Measurements from ENCODE around the gene DCUN1D3.
"Not testable (repeated sequence)": the region's sequence is repeated elsewhere in the genome, so short reads cannot be mapped to it uniquely, and the experiment has no call there.

DCUN1D3 gene, protein sequence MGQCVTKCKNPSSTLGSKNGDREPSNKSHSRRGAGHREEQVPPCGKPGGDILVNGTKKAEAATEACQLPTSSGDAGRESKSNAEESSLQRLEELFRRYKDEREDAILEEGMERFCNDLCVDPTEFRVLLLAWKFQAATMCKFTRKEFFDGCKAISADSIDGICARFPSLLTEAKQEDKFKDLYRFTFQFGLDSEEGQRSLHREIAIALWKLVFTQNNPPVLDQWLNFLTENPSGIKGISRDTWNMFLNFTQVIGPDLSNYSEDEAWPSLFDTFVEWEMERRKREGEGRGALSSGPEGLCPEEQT

DNA sequence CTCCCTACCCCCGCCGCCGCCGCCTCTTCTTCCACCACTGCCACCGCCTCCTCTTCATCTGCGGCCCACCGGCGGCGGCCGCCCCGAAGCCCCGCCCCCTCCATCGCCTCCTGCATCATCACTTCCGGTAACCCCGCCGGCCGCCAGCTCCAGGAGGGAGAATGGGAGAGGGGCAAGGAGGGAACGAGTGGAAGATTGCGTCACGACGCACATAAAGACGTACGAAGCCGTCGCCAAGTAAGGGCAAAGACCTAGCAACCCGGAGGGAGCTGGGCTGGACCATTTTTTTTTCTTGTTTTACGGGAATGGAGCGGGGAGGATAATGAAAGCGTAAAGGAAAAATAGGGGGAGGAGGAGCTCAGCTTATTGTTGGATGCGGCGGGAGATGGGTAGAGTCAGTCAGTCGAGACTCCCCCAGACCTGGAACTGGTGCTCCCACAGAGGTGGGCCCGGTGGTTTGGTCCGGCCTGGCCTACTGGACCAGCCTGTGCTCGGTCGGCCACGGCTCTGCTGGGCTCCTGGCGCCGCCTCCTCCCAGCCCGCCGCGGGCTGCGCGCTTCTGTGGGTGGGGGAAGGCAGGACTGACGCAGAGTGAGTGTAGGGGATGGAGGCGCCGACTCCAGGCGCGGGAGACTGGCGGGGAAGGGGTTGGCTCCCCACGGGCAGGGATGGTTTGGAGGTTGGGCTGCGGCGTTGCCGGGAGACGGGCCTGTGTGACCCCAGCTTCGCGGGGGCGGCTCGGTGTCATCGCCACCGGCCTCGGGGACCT is at the start of gene DCUN1D3, which contains the start of gene LYRM1:
TSS of gene DCUN1D3 (minus strand) at position 60 of the 769 bp plus-strand sequence. CDS start 37,820 bp downstream, outside the sequence.
TSS of gene LYRM1 (plus strand) at position 473 of the 769 bp plus-strand sequence. CDS start 14,785 bp downstream, outside the sequence.
- DNase-seq (ENCODE audit: extremely low spot score, insufficient read length, low read depth) (peak; percentile 84), FAIRE-seq (peak; percentile 96)

DNA sequence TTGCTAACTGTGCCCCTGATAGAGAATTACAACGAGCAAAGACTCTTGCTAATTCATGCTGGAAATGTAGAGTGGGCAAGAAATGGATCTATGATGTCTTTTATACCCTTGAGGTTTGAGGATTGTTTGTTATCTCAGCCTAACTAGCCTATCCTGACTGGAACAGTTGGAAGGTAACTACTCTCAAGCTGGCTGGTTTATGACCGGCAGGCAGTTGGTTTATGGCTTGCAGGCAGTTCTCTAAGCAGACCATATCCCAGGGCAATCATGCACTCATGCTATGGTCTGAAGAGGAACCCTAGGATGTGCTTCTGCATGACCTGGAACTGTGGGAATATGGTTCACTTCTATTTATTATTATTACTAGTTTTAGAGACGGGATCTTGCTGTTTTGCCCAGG is 49.5 kb upstream of the DCUN1D3 start:
- no peak for FAIRE-seq
- no peak for DNase-seq (ENCODE audit: extremely low spot score, insufficient read length, low read depth)

DNA sequence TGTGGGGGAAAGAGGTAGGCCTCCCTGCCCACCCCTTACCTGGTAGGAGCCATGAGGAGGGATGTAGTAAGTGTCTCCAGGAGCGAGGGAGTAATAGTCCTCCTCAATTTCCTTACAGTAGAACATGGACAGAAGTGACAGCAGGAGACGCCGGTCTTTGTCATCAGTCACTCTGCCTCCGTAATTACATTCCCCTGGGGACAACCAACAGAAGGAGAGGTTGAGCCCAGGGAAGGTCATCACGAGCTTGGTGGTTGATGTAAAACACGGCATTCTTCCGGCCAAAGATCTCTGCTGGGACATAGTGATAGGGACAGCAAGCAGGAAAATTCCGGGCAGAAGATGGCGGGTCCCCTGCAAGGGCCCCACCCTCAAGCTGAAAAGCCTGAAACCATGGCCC is 48.3 kb upstream of the DCUN1D3 start:
- FAIRE-seq = no peak
- DNase-seq (ENCODE audit: extremely low spot score, insufficient read length, low read depth) = no peak

DNA sequence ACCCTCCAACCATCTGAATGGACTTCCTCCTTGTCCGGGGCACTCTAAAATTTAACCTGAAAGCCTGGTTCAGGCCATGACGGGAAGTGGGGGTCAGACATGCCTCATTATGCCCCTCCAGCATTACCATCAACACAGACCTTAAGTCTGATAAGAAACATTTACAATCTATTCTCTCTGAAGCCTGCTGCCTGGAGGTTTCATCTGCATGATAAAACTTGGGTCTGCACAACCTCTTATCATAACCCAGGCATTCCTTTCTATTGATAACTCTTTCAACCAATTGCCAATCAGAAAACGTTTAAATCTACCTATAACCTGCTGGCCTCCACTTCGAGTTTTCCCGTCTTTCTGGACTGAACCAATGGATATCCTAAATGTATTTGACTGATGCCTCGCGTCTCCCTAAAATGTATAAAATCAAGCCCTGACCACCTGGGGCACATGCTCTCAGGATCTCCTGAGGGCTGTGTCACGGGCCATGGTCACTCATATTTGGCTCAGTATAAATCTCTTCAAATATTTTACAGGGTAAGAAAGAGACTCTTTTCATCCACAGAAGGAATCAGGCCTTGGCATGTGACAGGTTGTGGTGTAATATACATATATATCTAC is 46.0 kb upstream of the DCUN1D3 start:
- FAIRE-seq = no peak
- DNase-seq (ENCODE audit: extremely low spot score, insufficient read length, low read depth) = no peak

DNA sequence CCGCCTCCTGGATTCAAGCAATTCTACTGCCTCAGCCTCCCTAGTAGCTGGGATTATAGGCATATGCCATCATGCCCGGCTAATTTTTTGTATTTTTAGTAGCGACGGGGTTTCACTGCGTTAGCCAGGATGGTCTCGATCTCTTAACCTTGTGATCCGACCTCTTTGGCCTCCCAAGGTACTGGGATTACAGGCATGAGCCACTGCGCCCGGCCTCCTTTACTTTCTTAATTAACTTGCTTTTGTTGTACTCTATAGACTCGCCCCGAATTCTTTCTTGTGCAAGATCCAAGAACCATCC is 45.4 kb upstream of the DCUN1D3 start:
- not testable (repeated sequence) for FAIRE-seq

DNA sequence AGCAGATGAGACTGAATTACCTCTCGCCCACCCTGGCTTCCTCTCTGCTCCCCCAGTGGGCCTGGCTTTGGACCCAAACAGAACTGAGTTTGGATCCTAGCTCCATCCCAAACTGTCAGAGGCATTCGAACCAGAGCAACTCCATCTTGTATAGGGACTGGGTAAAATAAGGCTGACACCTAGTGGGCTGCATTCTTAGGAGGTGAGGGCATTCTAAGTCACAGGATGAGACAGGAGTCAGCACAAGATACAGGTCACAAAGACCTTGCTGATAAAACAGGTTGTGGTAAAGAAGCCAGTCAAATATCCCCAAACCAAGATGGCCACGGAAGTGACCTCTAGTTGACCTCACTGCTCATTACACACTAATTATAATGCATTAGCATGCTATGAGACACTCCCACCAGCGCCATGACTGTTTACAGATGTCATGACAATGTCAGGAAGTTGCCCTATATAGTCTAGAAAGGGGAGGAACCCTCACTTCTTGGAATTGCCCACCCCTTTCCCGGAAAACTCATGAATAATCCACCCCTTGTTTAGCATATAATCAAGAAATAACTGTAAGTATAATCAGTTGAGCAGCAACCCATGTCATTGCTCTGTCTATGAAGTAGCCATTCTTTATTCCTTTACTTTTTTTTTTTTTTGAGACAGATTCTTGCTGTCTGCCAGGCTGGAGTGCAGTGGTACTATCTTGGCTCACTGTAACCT is 44.9 kb upstream of the DCUN1D3 start:
- FAIRE-seq (peak; percentile 21), DNase-seq (ENCODE audit: extremely low spot score, insufficient read length, low read depth) (no peak)

More for the DNA sequence above, 45.4 kb upstream of the DCUN1D3 start:
- not testable (repeated sequence) for DNase-seq (ENCODE audit: extremely low spot score, insufficient read length, low read depth)

DNA sequence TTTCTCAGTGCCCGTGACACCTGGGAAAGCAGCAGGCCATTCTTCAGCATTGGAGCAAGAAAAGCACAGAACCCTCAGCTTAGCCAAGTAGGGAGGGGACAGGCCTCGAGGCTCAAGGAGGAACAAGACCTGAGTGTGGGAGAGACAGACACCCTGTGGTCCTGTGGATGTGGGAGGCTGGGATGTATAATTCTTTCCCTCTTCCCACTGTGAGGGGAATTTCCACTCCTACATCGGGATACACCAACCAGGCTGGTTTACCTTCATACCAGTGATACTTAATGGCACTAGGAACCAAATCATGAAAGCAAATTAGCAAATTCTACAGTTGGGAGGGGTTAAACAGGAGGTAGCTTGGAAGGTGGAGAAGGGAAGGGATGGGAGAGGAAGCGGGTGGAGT is 42.1 kb upstream of the DCUN1D3 start:
- no peak for FAIRE-seq
- DNase-seq (ENCODE audit: extremely low spot score, insufficient read length, low read depth) = no peak

DNA sequence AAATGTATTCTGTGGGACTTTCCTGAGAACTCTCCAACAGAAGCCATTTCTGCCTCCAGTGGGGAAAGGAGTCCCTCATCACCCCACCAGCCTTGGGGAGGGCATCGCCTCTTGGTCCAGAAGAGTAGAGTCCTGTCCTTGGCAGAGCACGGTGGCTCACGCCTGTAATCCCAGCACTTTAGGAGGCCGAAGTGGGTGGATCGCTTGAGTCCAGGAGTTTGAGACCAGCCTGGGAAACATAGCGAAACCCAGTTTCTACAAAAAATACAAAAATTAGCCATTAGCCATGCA is 41.4 kb upstream of the DCUN1D3 start:
- FAIRE-seq (no peak), DNase-seq (ENCODE audit: extremely low spot score, insufficient read length, low read depth) (no peak)

DNA sequence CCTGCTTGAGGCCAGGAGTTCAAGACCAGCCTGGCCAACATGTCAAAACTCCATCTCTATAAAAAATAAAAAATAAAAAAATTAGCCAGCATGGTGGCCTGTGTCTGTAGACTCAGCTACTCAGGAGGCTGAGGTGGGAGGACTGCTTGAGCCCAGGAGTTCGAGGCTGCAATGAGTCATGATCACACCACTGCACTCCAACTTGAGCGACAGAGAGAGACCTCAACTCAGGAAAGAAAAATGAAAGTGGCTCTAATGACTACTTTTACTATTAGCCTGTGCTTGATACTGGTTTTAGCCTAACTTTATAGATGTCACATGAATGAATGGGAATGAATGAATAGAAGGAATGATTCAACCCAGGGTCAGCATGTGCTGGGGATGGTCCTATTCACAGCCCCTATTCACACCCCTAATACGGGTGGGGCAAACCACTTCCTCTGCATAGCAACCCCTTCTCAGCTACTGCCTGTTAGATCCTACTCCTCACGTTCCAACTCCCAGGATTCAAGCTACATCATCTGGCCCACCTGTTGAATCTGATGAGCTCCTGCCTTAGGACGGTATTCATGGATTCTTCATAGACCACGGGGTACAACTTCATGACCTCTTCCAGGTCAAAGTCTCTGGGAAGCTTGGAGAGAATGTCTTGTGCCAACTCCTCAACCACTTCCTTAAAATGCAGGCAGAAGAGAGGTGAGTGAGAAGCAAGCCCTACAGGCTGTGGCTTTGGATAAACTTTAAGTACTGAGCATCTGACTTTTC is 40.9 kb upstream of the DCUN1D3 start:
- FAIRE-seq = no peak
- no peak for DNase-seq (ENCODE audit: extremely low spot score, insufficient read length, low read depth)

DNA sequence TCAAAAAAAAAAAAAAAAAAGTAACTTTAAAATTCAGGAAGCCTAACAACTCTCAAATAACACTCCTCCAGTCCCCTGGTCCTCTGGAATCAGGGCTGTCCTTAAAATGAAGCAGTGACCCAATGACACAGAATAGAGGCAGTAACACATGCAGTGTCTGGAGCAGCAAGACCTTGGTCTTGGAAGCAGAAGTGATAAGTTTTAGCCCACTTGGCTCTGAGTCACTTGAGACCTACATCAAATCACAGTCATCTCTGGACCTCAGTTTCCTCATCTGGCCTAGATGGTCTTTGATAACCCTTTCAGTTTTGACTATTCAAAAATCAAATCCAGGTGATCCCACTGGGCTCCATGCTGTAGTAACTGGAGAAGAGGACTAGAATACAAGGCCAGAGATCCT is 39.5 kb upstream of the DCUN1D3 start:
- DNase-seq (ENCODE audit: extremely low spot score, insufficient read length, low read depth) = no peak
- FAIRE-seq = no peak

DNA sequence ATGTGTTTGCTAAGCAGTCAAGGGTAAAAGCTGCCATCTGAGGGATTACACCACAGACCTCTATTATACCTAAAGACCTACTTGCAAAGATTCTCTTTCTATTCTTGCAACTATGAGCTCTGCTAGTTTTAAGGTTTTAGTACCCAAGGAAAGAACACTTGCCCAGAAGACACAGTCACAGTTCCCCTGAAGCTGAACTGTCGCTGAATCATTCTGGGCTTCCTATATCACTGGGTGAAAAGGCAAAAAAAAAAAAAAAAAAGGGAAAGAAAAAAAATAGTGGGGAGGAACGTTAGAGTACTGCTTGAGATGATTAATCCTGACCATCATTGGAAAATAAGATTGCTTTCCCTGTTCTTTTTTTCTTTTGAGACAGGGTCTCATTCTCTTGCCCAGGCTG is 38.3 kb upstream of the DCUN1D3 start:
- DNase-seq (ENCODE audit: extremely low spot score, insufficient read length, low read depth) (no peak), FAIRE-seq (no peak)

DNA sequence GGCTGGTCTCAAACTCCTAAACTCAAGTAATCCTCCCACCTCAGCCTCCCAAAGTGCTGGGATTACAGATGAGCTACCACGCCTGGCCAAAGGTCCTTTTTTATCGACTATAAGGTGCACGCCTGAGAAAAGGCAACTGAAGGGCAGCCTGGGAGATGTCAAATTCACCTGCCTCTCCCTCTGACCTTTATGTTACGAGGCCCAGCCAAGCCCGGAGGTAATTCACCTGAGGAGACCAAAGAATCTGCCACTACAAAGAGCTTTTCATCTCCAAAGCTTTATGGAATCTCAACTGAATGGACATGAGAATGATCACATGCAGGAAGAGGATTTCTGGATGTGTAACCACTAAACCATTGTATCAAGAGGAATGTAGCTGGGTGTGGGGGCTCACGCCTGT is 37.6 kb upstream of the DCUN1D3 start:
- no peak for DNase-seq (ENCODE audit: extremely low spot score, insufficient read length, low read depth)
- FAIRE-seq = no peak

DNA sequence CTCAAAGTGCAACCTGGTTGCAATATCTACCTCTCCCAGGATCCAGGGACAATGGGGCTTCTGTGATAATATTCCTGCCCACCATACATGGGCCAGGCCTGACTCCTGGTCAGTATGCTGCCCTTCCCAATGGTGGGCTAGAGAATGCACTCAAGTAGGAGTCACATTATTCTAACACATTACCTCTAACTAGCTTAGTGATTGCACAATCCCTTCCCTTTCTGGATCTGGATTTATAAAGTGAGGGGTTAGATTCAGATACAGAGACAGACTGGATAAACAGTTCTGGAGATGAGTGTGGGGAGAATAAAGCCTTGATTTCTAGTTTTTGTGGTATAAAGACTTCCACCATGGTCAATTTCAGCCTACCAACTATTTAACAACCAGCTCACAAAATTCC is 33.4 kb upstream of the DCUN1D3 start:
- DNase-seq (ENCODE audit: extremely low spot score, insufficient read length, low read depth) (no peak), FAIRE-seq (no peak)

DNA sequence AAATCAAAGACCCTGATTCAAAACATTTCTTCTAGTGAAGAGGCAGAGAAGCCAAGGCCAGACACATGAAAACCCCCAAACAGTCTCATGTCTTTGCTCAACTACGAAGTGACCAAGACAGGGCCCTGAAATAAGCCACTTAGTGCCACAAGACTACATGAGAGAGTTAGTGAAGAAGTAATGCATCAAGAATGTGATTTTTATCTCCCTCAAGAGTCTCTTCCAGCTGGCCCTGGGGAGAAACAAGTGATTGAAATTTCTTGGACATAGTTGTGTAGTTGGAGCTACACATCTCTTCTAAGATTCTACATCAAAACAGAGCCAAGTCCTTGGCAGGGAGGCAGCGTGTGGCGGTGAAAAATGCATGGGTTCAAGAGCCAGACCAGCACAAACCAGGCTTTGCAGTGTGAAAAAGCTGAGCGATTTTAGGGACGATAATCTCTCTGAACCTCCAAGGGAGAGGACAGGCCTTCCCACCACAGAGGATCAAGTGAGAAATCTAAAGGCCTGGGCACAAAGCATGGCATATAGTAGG is 31.0 kb upstream of the DCUN1D3 start:
- DNase-seq (ENCODE audit: extremely low spot score, insufficient read length, low read depth) (no peak), FAIRE-seq (no peak)

DNA sequence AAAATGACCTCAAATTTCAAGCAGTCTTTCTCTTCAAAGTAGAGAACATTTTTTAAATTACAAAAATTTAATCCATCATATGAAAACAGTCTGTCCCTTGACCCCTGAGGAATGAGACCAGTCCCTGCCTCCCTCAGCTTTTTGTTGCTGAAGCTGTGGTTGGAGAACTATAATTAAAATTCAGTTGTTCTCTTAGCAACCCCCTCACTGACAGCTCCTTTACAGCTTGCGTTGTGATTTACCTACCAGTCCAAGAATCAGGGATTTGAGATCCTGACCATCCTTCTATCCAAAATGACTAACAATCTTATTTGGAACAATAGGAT is 30.2 kb upstream of the DCUN1D3 start:
- no peak for DNase-seq (ENCODE audit: extremely low spot score, insufficient read length, low read depth)
- no peak for FAIRE-seq

DNA sequence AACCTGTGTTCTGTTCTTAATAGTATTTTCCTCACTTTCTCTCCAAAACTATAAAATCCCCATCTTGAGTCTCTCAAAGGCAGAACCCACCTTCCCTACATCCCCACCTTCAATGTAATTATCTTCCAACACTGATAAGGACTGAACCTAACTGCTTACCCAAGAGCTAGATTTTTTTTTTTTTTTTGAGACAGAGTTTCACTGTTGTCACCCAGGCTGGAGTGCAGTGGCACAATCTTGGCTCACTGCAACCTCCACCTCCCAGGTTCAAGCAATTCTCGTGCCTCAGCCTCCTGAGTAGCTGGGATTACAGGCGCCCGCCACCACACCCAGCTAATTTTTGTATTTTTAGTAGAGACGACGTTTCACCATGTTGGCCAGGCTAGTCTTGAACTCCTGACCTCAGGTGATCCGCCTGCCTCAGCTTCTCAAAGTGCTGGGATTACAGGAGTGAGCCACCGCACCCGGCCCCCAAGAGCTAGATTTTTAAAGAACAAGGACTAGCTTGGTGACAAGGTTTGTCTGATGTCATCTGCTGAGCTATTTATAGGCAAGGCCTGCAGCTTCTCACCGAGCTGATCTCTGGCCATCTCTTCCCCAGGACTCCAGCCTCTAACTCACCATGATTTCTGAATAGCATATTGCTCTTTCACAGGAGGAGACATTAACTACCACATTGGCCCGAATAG is 29.7 kb upstream of the DCUN1D3 start:
- FAIRE-seq; DNase-seq (ENCODE audit: extremely low spot score, insufficient read length, low read depth): not testable (repeated sequence)

DNA sequence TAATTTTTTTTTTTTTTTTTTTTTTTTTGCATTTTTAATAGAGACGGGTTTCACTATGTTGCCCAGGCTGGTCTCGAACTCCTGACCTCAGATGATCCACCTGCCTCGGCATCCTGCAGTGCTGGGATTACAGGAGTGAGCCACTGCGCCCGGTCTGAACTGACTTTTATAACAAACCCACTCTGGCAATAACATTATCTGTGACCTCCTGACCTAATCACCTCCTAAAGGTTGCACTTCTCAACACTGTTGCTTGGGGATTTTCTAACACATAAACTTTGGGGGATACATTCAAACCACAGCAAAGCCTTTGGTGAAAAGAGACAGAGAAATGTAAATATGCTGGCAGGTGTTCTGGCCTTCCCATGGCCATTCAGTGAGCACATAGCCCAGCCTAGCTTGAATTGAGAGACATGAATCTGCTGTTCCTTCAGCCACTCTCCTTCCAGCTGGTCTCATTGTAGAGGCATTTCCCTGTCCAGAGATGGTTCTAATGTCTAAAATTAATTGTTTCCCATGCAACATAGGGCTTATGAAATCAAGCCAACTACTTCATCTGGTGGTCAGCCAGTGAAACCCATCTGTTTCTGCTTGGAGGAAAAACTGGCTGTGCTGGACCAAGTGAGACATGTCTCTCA is 28.7 kb upstream of the DCUN1D3 start:
- FAIRE-seq (no peak), DNase-seq (ENCODE audit: extremely low spot score, insufficient read length, low read depth) (no peak)

DNA sequence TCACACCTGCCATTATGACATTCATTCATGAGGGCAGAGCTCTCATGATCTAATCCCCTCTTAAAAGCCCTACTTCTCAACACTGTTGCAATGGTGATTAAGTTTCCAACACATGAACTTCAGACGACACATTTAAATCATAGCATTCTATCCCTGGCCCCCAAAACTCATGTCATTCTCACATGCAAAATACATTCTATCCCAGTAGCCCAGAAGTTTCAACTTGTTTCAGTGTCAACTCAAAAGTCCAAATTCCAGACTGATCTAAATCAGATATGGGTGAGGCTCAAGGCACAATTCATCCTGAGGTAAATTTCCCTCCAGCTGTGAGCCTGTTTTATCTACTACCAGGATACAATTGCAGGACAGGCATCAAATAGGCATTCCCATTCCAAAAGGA is 25.6 kb upstream of the DCUN1D3 start:
- DNase-seq (ENCODE audit: extremely low spot score, insufficient read length, low read depth) = no peak
- FAIRE-seq = no peak

DNA sequence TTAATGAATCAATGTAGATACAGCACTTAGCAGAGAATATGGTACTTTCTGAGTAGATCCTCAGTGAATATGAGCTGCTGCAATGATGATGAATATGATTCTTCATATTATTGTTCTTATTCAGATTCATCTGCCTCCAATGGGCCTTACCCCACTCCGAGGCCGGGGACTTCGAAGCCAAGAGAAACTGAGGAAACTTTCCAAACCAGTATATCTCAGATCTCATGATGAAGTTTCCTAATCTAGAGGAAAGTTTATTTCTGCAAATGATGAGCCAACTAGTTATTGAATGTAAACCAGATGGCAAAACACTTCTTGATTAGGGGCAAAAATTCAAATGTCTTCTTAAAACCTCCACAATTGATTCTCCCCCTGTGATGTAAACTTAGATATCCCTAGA is 23.7 kb upstream of the DCUN1D3 start:
- FAIRE-seq (no peak), DNase-seq (ENCODE audit: extremely low spot score, insufficient read length, low read depth) (no peak)
